DOHH2 (cell line): ENCODE data around the gene ZNF76.

Experiments
- H3F3A ChIP-seq: fragments of 200-600 bp; sonication (generic), shearing (Covaris generic); 2 replicates; pipeline ENCODE4 v1.6.0; 2016; ENCODE audit warnings: antibody characterized with exemption, mild to moderate bottlenecking; ENCODE audit not compliant: control insufficient read depth, insufficient read depth
- H3K27ac ChIP-seq: fragments of 200-600 bp; sonication (generic); 2 replicates; pipeline ENCODE4 v1.5.1; 2014; ENCODE audit warnings: low read depth, mild to moderate bottlenecking, low read length, moderate library complexity
- H3K27me3 ChIP-seq: fragments of 200-600 bp; sonication (generic); 2 replicates; pipeline ENCODE4 v1.6.1; 2014; ENCODE audit warnings: mild to moderate bottlenecking, low read length, mixed read lengths; ENCODE audit not compliant: control insufficient read depth
- H3K36me3 ChIP-seq: fragments of 200-600 bp; sonication (generic); 2 replicates; pipeline ENCODE4 v1.6.1; 2014; ENCODE audit warnings: mild to moderate bottlenecking, low read length, moderate library complexity, mixed read lengths; ENCODE audit not compliant: control insufficient read depth
- H3K4me1 ChIP-seq: fragments of 200-600 bp; sonication (generic); 2 replicates; pipeline ENCODE4 v1.6.1; 2014; ENCODE audit warnings: mild to moderate bottlenecking, low read length, mixed read lengths; ENCODE audit not compliant: control insufficient read depth
- H3K4me2 ChIP-seq: fragments of 200-600 bp; sonication (generic); 2 replicates; pipeline ENCODE4 v1.6.0; 2014; ENCODE audit warnings: mild to moderate bottlenecking, low read length, moderate library complexity
- H3K4me3 ChIP-seq: fragments of 200-600 bp; sonication (generic); 2 replicates; pipeline ENCODE4 v1.5.1; 2014; ENCODE audit warnings: mild to moderate bottlenecking, low read length, mixed read lengths
- H3K79me2 ChIP-seq: fragments of 200-600 bp; sonication (generic); 2 replicates; pipeline ENCODE4 v1.6.1; 2014; ENCODE audit warnings: mild to moderate bottlenecking, low read length, mixed read lengths; ENCODE audit not compliant: control insufficient read depth
- H3K9me2 ChIP-seq: fragments of 200-600 bp; sonication (generic); replicated peaks from 2 replicates; pipeline ENCODE4 v1.6.1; 2014; ENCODE audit warnings: mild to moderate bottlenecking, low read length, mixed read lengths; ENCODE audit not compliant: control insufficient read depth
- H3K9me3 ChIP-seq: fragments of 200-600 bp; sonication (generic); 2 replicates; pipeline ENCODE4 v1.6.1; 2014; ENCODE audit warnings: antibody characterized with exemption, low read length, mixed read lengths; ENCODE audit not compliant: control insufficient read depth, insufficient read depth
- H4K20me1 ChIP-seq: fragments of 200-600 bp; sonication (generic); 2 replicates; pipeline ENCODE4 v1.6.0; 2014; ENCODE audit warnings: low read depth, mild to moderate bottlenecking, antibody characterized with exemption, low read length, moderate library complexity; ENCODE audit not compliant: control insufficient read depth, insufficient read depth
- CTCF ChIP-seq: fragments of 200-600 bp; sonication (generic); IDR thresholded peaks from one replicate; pipeline ENCODE4 v1.5.1; 2014; ENCODE audit warnings: antibody characterized with exemption, mild to moderate bottlenecking, low read depth, low read length; ENCODE audit not compliant: poor library complexity, severe bottlenecking
- EZH2phosphoT487 ChIP-seq: fragments of 200-600 bp; sonication (generic); IDR thresholded peaks from 2 replicates; pipeline ENCODE4 v1.6.1; 2017; ENCODE audit warnings: borderline replicate concordance, mild to moderate bottlenecking, antibody characterized with exemption, low read length, moderate library complexity, mixed read lengths

The ZNF76 gene

GRCh38 chr6:35259194-35259947, at the start of gene ZNF76:
Gene ZNF76, plus strand, starts transcription at chr6:35259735. Its CDS starts 21,417 bp downstream, at chr6:35281152.
- peaks cover 15% of the 10 kb centered on the region for H3F3A ChIP-seq
- no peak for TF ChIP-seq EZH2phosphoT487
- no peak for TF ChIP-seq CTCF
- H3K4me2 ChIP-seq: peak within 1 kb of the TSS; percentile 69
- peaks cover 6% of the 10 kb centered on the region; the same call in 1 of the 2 replicates for H3K36me3 ChIP-seq
- peaks cover 23% of the 10 kb centered on the region for H3K4me1 ChIP-seq
- H3K27me3 ChIP-seq: no peaks in the 10 kb centered on the region
- peak within 1 kb of the TSS; percentile 90 for H3K4me3 ChIP-seq
- peaks cover 58% of the 10 kb centered on the region for H3K79me2 ChIP-seq
- H3K9me3 ChIP-seq: no peaks in the 10 kb centered on the region
- no peaks in the 10 kb centered on the region for H4K20me1 ChIP-seq
- no peaks in the 10 kb centered on the region for H3K9me2 ChIP-seq
- H3K27ac ChIP-seq: peak within 1 kb of the TSS; percentile 66

- Histone ChIP-seq H3K27ac (no peak overlapping the region), H3K4me1 (no peaks in the 10 kb centered on the region), H3K36me3 (no peaks in the 10 kb centered on the region), H3K79me2 (no peaks in the 10 kb centered on the region), H3K4me2 (no peak overlapping the region), H4K20me1 (no peaks in the 10 kb centered on the region; the same call in 1 of the 2 replicates), H3K27me3 (peaks cover 50% of the 10 kb centered on the region), H3K4me3 (no peak overlapping the region), H3F3A (no peaks in the 10 kb centered on the region), H3K9me3 (no peaks in the 10 kb centered on the region), H3K9me2 (no peaks in the 10 kb centered on the region)
- TF ChIP-seq EZH2phosphoT487: no peak
- TF ChIP-seq CTCF: no peak
Measured at GRCh38 chr6:35213298-35213791, 46.2 kb upstream of the ZNF76 start.

GRCh38 chr6:35213824-35214756, 45.4 kb upstream of the ZNF76 start, which contains the start of gene SCUBE3:
Gene SCUBE3, plus strand, starts transcription at chr6:35213956. Its CDS starts 463 bp downstream, at chr6:35214419.
- H3K27me3 ChIP-seq: peaks cover 46% of the 10 kb centered on the region
- H3F3A ChIP-seq: no peaks in the 10 kb centered on the region
- H3K9me3 ChIP-seq: no peaks in the 10 kb centered on the region
- no peaks in the 10 kb centered on the region for H3K4me1 ChIP-seq
- no peaks in the 10 kb centered on the region for H3K9me2 ChIP-seq
- TF ChIP-seq CTCF (no peak), EZH2phosphoT487 (no peak)
- H3K79me2 ChIP-seq: no peaks in the 10 kb centered on the region
- no peaks in the 10 kb centered on the region for H3K36me3 ChIP-seq
- no peaks in the 10 kb centered on the region; the same call in 1 of the 2 replicates for H4K20me1 ChIP-seq
- H3K4me2 ChIP-seq: no peak within 1 kb of the TSS
- H3K27ac ChIP-seq: no peak within 1 kb of the TSS
- no peak within 1 kb of the TSS for H3K4me3 ChIP-seq
